HG03457 (cell line): ENCODE results near the gene CLIP3.
"Not testable (repeated sequence)": the region's sequence is repeated elsewhere in the genome, so short reads cannot be mapped to it uniquely, and the experiment has no call there.

Source experiments
- ATAC-seq: cut with Tn5 transposase; IDR thresholded peaks from one replicate; pipeline ENCODE4 v1.9.1; 2021; ENCODE audit warnings: moderate number of reproducible peaks; ENCODE audit not compliant: unreplicated experiment

CLIP3 gene

GRCh38 chr19:36047835-36048234 is 15.2 kb upstream of the CLIP3 start:
- ATAC-seq = no peak

- no peak for ATAC-seq
Observed at GRCh38 chr19:36046443-36047050, 13.9 kb upstream of the CLIP3 start.

- no peak for ATAC-seq
Observed at GRCh38 chr19:36043952-36044351, 11.3 kb upstream of the CLIP3 start.

GRCh38 chr19:36041831-36042230 is 9.2 kb upstream of the CLIP3 start:
- ATAC-seq = no peak

GRCh38 chr19:36041092-36041491 is 8.4 kb upstream of the CLIP3 start:
- not testable (repeated sequence) for ATAC-seq

GRCh38 chr19:36040495-36040894 is 7.8 kb upstream of the CLIP3 start:
- ATAC-seq = no peak

GRCh38 chr19:36031308-36031707 is 1.4 kb downstream of the CLIP3 start:
- ATAC-seq = no peak

- ATAC-seq = no peak
Observed at GRCh38 chr19:36030264-36031148, 2.2 kb downstream of the CLIP3 start.

GRCh38 chr19:36028313-36029041 is 4.2 kb downstream of the CLIP3 start:
- no peak for ATAC-seq

- no peak for ATAC-seq
Observed at GRCh38 chr19:36027696-36028095, 5.0 kb downstream of the CLIP3 start.

GRCh38 chr19:36026091-36026876 is 6.4 kb downstream of the CLIP3 start:
- ATAC-seq = no peak

- ATAC-seq = no peak
Observed at GRCh38 chr19:36025541-36025940, 7.1 kb downstream of the CLIP3 start.

GRCh38 chr19:36023432-36023831 is 9.2 kb downstream of the CLIP3 start:
- no peak for ATAC-seq

- no peak for ATAC-seq
Observed at GRCh38 chr19:36019061-36019670, 13.5 kb downstream of the CLIP3 start.

GRCh38 chr19:36014012-36014924 is 18.4 kb downstream of the CLIP3 start, which contains the start of gene ALKBH6:
Gene ALKBH6, minus strand, starts transcription at chr19:36014213. Its CDS starts 816 bp downstream, at chr19:36013397.
- peak; percentile 89 for ATAC-seq

GRCh38 chr19:36013280-36014011 is 19.2 kb downstream of the CLIP3 start:
- no peak for ATAC-seq

- ATAC-seq = no peak
Observed at GRCh38 chr19:36010402-36010801, 22.3 kb downstream of the CLIP3 start.

- ATAC-seq = no peak
Observed at GRCh38 chr19:36009633-36010379, 22.9 kb downstream of the CLIP3 start.
